ENCODE data around the gene API5.
"Not testable (repeated sequence)": the region's sequence is repeated elsewhere in the genome, so short reads cannot be mapped to it uniquely, and the experiment has no call there.

The API5 gene

GRCh38 chr11:43311791-43312607 is at the start of gene API5:
API5 (plus strand) TSS chr11:43311996; CDS start chr11:43312128, 132 bp downstream.
- peak; percentile 95 for DNase-seq

GRCh38 chr11:43267856-43268580 is 43.8 kb upstream of the API5 start:
- DNase-seq: no peak

- DNase-seq: no peak
Measured at GRCh38 chr11:43268786-43269185, 43.0 kb upstream of the API5 start.

- no peak for DNase-seq
Measured at GRCh38 chr11:43269254-43269918, 42.4 kb upstream of the API5 start.

- no peak for DNase-seq
Measured at GRCh38 chr11:43270468-43270867, 41.3 kb upstream of the API5 start.

- DNase-seq: no peak
Measured at GRCh38 chr11:43278193-43278956, 33.4 kb upstream of the API5 start.

- peak; percentile 16 for DNase-seq
Measured at GRCh38 chr11:43282607-43283440, 29.0 kb upstream of the API5 start.

GRCh38 chr11:43285826-43286225 is 26.0 kb upstream of the API5 start:
- no peak for DNase-seq

- no peak for DNase-seq
Measured at GRCh38 chr11:43289368-43289767, 22.4 kb upstream of the API5 start.

- no peak for DNase-seq
Measured at GRCh38 chr11:43298397-43298796, 13.4 kb upstream of the API5 start.

GRCh38 chr11:43315966-43316365 is 4.2 kb downstream of the API5 start:
- DNase-seq: no peak

GRCh38 chr11:43316451-43316850 is 4.7 kb downstream of the API5 start:
- DNase-seq: peak; percentile 25

GRCh38 chr11:43327987-43328386 is 16.2 kb downstream of the API5 start:
- DNase-seq: no peak

- no peak for DNase-seq
Measured at GRCh38 chr11:43328482-43328881, 16.7 kb downstream of the API5 start.

- DNase-seq: no peak
Measured at GRCh38 chr11:43341159-43341558, 29.4 kb downstream of the API5 start.

GRCh38 chr11:43351426-43351825 is 39.6 kb downstream of the API5 start:
- not testable (repeated sequence) for DNase-seq

- no peak for DNase-seq
Measured at GRCh38 chr11:43354311-43354710, 42.5 kb downstream of the API5 start.

GRCh38 chr11:43356336-43356735 is 44.5 kb downstream of the API5 start:
- DNase-seq: no peak

- DNase-seq: no peak
Measured at GRCh38 chr11:43358279-43358800, 46.5 kb downstream of the API5 start.

- DNase-seq: peak; percentile 93
Measured at GRCh38 chr11:43358801-43359421, 47.1 kb downstream of the API5 start, which contains the start of gene TTC17. TTC17 (plus strand) TSS chr11:43358920; CDS start chr11:43358955, 35 bp downstream.

- no peak for DNase-seq
Measured at GRCh38 chr11:43359422-43359818, 47.6 kb downstream of the API5 start.
